Smooth muscle cell (in vitro differentiated cells): ENCODE results near the gene CHFR. TPM values are rescaled to one million over a fixed set of nuclear protein-coding genes. Genes with fewer than 3 reads are reported as not detected.
A peak's percentile ranks its signal among the peaks of the same experiment; 100 is the strongest.

Experiments used
- DNase-seq: peaks from one replicate; lab custom pipeline; 2025; ENCODE audit not compliant: unreplicated experiment; lab: John Stamatoyannopoulos, UW
- H2AFZ ChIP-seq: fragments of 200-600 bp; sonication (generic); 2 replicates; pipeline ENCODE4 v1.6.0; 2016; ENCODE audit warnings: antibody characterized with exemption, low read depth, mild to moderate bottlenecking
- H3F3A ChIP-seq: fragments of 200-600 bp; sonication (generic); 2 replicates; pipeline ENCODE4 v1.6.0; 2017; ENCODE audit warnings: antibody characterized with exemption, low read depth
- H3K27ac ChIP-seq: fragments of 200-600 bp; sonication (generic); 2 replicates; pipeline ENCODE4 v1.5.1; 2016; ENCODE audit warnings: low read depth, mild to moderate bottlenecking
- H3K27me3 ChIP-seq: fragments of 200-600 bp; sonication (generic); 2 replicates; pipeline ENCODE4 v1.6.1; 2016; ENCODE audit warnings: low read depth, mild to moderate bottlenecking
- H3K36me3 ChIP-seq: fragments of 200-600 bp; sonication (generic); 2 replicates; pipeline ENCODE4 v1.5.1; 2016; ENCODE audit warnings: low read depth
- H3K4me1 ChIP-seq: fragments of 200-600 bp; sonication (generic); 2 replicates; pipeline ENCODE4 v1.5.1; 2016; ENCODE audit warnings: low read depth
- H3K4me2 ChIP-seq: fragments of 200-600 bp; sonication (generic); 2 replicates; pipeline ENCODE4 v1.6.0; 2016; ENCODE audit warnings: mild to moderate bottlenecking
- H3K4me3 ChIP-seq: fragments of 200-600 bp; sonication (generic); 2 replicates; pipeline ENCODE4 v1.5.1; 2016; ENCODE audit warnings: mild to moderate bottlenecking
- H3K79me2 ChIP-seq: fragments of 200-600 bp; sonication (generic); 2 replicates; pipeline ENCODE4 v1.6.0; 2016; ENCODE audit warnings: low read depth, mild to moderate bottlenecking
- H3K9ac ChIP-seq: fragments of 200-600 bp; sonication (generic); 2 replicates; pipeline ENCODE4 v1.6.0; 2016; ENCODE audit warnings: low read depth
- H3K9me3 ChIP-seq: fragments of 200-600 bp; sonication (generic); replicated peaks from 2 replicates; pipeline ENCODE4 v1.5.1; 2016; ENCODE audit warnings: low read depth
- H4K20me1 ChIP-seq: fragments of 200-600 bp; sonication (generic); 2 replicates; pipeline ENCODE4 v1.6.0; 2016; ENCODE audit warnings: low read depth
- WGBS: methylation state at CpG from one replicate; pipeline ENCODE4 v1.1.7; 2016; ENCODE audit warnings: low lambda C conversion rate; 5-methylcytosine and 5-hydroxymethylcytosine counted together
- polyA plus RNA-seq: library from polyadenylated mRNA; unstranded; fragments of >200 nt; fragmentation: Nextera tagmentation; extraction: Ambion mirVana; gene quantifications from 2 replicates; pipeline ENCODE4 v1.2.1, GENCODE V29; 2016
- total RNA-seq: library from RNA; depleted of rRNA; stranded (reverse); fragments of >200 nt; gene quantifications from 2 replicates; pipeline ENCODE4 v1.2.3, GENCODE V29; 2014
- TF ChIP-seq, protein P1 (sequence below): fragments of 200-600 bp; sonication (generic); IDR thresholded peaks from 2 replicates; pipeline ENCODE4 v1.5.1; 2017; ENCODE audit warnings: borderline replicate concordance, mild to moderate bottlenecking, antibody characterized with exemption; ENCODE audit not compliant: insufficient read depth, poor library complexity, severe bottlenecking

Gene CHFR
- total and polyA plus RNA-seq, 2 experiments from 2014 or later, result 24.0 to 26.2 TPM

DNA sequence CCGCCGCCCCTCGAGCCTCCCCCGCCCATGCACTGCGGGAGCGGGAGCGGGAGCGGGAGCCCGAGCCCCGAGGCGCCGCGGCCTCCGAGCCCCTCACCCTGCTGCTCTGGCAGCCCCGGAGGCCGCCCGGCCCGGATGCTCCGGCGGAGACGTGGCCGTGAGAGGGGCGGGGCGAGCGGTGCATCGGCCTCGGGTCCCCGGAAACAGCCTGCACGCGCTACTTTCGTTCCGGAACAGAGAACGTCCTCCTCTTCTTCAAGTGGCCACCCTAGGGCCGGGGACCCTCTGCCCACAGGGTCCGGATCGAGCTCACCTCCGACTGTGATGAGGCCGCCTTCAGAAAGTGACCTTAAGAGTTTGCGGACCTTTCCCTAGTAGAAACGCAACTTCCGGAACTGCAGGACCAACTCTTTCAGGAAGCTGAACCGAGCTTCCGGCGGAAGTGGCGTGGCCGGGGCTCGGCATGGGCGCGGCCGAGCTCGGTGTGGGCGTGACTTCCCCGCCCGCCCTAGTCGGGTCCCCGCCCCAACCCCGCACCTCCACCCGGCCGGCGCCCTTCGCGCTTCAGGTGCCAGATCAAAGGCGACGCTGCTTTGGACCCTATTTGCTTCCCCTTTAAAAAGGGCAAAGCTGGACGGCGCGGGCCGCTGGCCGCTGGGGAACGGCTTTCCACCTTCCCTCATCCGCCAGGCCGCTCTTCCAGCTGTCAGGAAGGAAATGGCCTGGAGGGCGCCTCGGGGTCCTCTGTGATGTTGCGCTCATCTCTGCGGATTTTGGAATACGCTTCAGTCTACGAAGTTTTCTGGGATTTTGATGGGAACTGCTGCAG is 58.5 kb downstream of the CHFR start, which contains the start of gene GOLGA3:
TSS of gene GOLGA3 (minus strand) at position 164 of the 829 bp plus-strand sequence. CDS start 6,741 bp downstream, outside the sequence.
- Histone ChIP-seq H3K36me3 (no peaks in the 10 kb centered on the region), H3F3A (peaks cover 3% of the 10 kb centered on the region), H4K20me1 (peaks cover 38% of the 10 kb centered on the region), H3K27me3 (no peaks in the 10 kb centered on the region), H3K4me2 (peak within 1 kb of the TSS; percentile 87), H3K27ac (peak within 1 kb of the TSS; percentile 100), H3K4me1 (peaks cover 6% of the 10 kb centered on the region), H3K79me2 (peaks cover 51% of the 10 kb centered on the region), H3K4me3 (peak within 1 kb of the TSS; percentile 85), H3K9ac (peak within 1 kb of the TSS; percentile 100), H2AFZ (peak within 1 kb of the TSS; percentile 92), H3K9me3 (no peaks in the 10 kb centered on the region)
- DNase-seq, result peak; percentile 85
- TF ChIP-seq, protein P1, sequence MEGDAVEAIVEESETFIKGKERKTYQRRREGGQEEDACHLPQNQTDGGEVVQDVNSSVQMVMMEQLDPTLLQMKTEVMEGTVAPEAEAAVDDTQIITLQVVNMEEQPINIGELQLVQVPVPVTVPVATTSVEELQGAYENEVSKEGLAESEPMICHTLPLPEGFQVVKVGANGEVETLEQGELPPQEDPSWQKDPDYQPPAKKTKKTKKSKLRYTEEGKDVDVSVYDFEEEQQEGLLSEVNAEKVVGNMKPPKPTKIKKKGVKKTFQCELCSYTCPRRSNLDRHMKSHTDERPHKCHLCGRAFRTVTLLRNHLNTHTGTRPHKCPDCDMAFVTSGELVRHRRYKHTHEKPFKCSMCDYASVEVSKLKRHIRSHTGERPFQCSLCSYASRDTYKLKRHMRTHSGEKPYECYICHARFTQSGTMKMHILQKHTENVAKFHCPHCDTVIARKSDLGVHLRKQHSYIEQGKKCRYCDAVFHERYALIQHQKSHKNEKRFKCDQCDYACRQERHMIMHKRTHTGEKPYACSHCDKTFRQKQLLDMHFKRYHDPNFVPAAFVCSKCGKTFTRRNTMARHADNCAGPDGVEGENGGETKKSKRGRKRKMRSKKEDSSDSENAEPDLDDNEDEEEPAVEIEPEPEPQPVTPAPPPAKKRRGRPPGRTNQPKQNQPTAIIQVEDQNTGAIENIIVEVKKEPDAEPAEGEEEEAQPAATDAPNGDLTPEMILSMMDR, result no peak
- 10% methylated on average over 44 of the region's 78 CpGs for WGBS

- Histone ChIP-seq H3K9me3 (no peaks in the 10 kb centered on the region), H4K20me1 (peaks cover 47% of the 10 kb centered on the region), H3K4me3 (peak overlapping the region; percentile 85), H3K79me2 (peaks cover 60% of the 10 kb centered on the region), H3K4me1 (peaks cover 6% of the 10 kb centered on the region), H3K27me3 (no peaks in the 10 kb centered on the region), H2AFZ (no peak overlapping the region), H3K9ac (peak overlapping the region; percentile 100), H3K27ac (peak overlapping the region; percentile 100), H3F3A (peaks cover 3% of the 10 kb centered on the region), H3K36me3 (no peaks in the 10 kb centered on the region), H3K4me2 (peak overlapping the region; percentile 87)
- WGBS, result 12% methylated on average over 52 of the region's 59 CpGs
- DNase-seq, result no peak
- TF ChIP-seq, protein P1, result no peak
Observed at GRCh38 chr12:132827763-132828703, 59.4 kb downstream of the CHFR start.

DNA sequence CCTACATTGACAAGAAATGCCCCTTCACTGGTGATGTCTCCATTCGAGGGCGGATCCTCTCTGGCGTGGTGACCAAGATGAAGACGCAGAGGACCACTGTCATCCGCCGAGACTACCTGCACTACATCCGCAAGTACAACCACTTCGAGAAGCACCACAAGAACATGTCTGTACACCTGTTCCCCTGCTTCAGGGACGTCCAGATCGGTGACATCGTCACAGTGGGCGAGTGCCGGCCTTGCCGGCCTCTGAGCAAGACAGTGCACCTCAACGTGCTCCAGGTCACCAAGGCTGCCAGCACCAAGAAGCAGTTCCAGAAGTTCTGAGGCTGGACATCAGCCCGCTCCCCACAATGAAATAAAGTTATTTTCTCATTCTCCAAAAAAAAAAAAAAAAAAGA is 61.5 kb downstream of the CHFR start:
- peaks cover 6% of the 10 kb centered on the region for H3K4me1 ChIP-seq
- H2AFZ ChIP-seq, result no peak overlapping the region
- H4K20me1 ChIP-seq, result peaks cover 65% of the 10 kb centered on the region
- peaks cover 3% of the 10 kb centered on the region for H3F3A ChIP-seq
- H3K36me3 ChIP-seq, result no peaks in the 10 kb centered on the region
- H3K27ac ChIP-seq, result no peak overlapping the region
- H3K9ac ChIP-seq, result no peak overlapping the region
- no peak overlapping the region for H3K4me2 ChIP-seq
- TF ChIP-seq, protein P1, result no peak
- 98% methylated on average over 16 of the region's 16 CpGs for WGBS
- no peak overlapping the region for H3K4me3 ChIP-seq
- H3K79me2 ChIP-seq, result peaks cover 66% of the 10 kb centered on the region
- no peaks in the 10 kb centered on the region for H3K9me3 ChIP-seq
- H3K27me3 ChIP-seq, result no peaks in the 10 kb centered on the region
- no peak for DNase-seq
